HG02943 (cell line): Measurements from ENCODE around the gene NACA2.
"Not testable (repeated sequence)": the region's sequence is repeated elsewhere in the genome, so short reads cannot be mapped to it uniquely, and the experiment has no call there.

Experiments used
- ATAC-seq: cut with Tn5 transposase; IDR thresholded peaks from one replicate; pipeline ENCODE4 v1.9.1; 2021; ENCODE audit warnings: mild to moderate bottlenecking, low read depth, moderate library complexity; ENCODE audit not compliant: unreplicated experiment

NACA2 gene

DNA sequence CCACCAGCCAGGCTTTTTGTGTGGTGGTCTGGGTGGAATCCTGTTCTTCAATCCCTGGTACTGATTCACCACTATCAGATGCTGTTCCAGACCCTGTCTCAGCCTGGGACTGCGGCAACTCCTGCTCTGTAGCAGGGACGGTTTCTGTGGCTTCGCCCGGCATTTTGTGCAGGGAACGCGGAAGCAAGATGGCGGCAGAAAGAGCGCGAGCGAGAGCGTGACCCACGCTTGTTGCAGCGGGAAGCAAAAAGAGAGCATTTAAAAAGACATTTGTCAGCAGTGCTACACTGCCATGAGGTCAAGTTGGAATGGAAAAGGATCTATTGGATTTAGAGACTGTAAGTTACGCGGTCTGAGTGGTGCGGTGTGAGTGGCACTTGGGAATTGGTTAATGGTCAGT is at the start of gene NACA2:
Gene NACA2, minus strand, starts transcription at position 202 of the 400 bp plus-strand sequence. Its CDS starts 39 bp downstream, at position 163.
- ATAC-seq, result no peak

GRCh38 chr17:61639818-61640217 is 48.8 kb upstream of the NACA2 start:
- ATAC-seq, result no peak

DNA sequence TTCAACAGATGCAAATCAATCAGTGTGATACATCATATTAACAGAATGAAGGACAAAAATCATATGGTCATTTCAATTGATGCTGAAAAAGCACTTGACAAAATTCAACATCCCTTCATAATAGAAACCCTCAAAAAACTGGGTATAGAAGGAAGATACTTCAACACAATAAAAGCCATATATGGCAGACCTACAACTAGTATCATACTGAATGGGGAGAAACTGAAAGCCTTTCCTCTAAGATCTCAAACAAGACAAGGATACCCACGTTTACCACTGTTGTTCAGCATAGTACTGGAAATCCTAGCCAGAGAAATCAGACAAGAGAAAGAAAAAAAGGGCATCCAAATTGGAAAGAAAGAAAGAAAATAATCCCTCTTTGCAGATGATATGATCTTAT is 47.1 kb upstream of the NACA2 start:
- ATAC-seq, result no peak

DNA sequence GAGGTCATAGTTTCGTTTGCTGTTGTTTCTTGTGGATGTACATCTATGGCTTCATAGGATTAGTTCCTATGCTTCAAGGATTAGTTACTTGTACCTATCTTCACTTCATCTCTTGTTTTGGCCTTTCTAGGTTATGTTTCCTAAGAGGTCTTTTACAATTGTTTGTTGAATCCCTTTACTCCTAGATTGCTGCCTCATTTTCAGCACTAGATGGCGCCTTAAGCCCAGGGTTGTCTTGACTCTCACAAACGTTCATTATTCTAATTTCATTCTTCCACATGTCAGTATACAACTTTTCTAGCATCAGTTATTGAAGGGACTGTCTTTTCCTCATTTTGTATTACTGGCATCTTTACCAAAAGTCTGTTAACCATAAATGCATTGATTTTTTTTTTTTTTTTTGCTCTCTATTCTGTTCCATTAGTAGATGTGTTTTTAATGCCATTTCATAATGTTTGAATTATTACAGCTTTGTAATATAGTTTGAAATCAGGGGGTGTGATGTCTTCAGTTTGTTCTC is 45.0 kb upstream of the NACA2 start:
- no peak for ATAC-seq

DNA sequence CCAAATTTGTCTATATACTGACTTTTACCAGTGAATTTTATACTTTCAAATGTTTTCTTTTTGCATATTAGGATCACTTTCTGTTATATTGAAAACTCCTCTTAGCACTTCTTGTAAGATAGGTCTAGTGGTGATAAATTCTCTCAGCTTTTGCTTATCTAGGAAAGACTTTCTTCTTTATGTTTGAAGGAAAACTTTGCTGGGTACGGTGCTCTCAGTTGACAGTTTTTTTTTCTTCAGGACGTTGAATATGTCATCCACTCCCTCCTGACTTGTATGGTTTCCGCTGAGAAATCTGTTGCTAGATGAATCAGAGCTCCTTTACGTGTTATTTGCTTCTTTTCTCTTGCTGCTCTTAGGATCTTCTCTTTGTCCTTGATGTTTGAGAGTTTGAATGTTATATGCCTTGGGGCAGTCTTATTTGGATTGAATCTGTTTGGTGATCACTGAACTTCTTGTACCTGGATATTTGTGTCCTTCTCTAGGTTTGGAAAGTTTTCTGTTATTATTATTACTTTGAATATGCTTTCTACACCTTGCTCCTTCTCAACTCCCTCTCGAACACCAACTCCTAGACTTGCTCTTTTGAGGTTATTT is 44.0 kb upstream of the NACA2 start:
- ATAC-seq, result no peak

DNA sequence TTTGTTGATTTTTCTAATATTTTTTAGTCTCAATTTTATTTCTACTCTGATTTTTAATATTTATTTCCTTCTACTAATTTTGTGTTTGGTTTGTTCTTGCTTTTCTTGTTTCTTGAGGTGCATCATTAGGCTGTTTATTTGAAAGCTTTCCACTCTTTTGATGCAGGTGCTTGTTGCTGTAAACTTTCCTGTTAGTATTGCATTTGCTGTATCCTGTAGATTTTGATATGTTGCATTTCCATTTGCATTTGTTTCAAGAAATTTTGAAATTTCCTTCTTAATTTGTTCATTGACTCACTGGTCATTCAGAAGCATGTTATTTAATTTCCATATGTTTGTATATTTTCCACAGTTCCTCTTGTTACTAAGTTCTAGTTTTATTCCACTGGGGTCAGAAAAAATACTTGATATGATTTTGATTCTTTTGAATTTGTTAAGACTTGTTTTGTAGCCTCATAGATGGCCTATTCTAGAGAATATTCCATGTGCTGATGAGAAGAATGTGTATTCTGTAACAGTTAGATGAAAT is 43.1 kb upstream of the NACA2 start:
- ATAC-seq, result no peak

DNA sequence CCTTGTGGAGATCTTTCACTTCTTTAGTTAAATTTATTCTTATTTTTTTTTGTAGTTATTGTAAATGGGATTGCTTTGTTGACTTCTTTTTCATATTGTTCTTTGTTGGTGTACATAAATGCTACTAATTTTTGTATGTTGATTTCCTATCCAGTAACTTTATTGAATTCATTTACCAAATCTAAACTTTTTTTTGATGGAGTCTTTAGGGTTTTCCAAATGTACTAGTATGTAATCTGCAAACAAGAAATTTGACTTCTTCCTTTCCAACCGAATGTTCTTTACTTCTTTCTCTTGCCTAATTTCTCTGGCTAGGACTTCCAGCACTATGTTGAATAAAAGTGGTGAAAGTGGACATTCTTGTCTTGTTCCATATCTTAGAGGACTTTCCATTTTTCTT is 41.8 kb upstream of the NACA2 start:
- no peak for ATAC-seq

GRCh38 chr17:61631800-61632199 is 40.8 kb upstream of the NACA2 start:
- no peak for ATAC-seq

GRCh38 chr17:61628158-61628557 is 37.1 kb upstream of the NACA2 start:
- ATAC-seq, result not testable (repeated sequence)

- no peak for ATAC-seq
Observed at GRCh38 chr17:61627658-61628057, 36.6 kb upstream of the NACA2 start.

- no peak for ATAC-seq
Observed at GRCh38 chr17:61627125-61627524, 36.1 kb upstream of the NACA2 start.

DNA sequence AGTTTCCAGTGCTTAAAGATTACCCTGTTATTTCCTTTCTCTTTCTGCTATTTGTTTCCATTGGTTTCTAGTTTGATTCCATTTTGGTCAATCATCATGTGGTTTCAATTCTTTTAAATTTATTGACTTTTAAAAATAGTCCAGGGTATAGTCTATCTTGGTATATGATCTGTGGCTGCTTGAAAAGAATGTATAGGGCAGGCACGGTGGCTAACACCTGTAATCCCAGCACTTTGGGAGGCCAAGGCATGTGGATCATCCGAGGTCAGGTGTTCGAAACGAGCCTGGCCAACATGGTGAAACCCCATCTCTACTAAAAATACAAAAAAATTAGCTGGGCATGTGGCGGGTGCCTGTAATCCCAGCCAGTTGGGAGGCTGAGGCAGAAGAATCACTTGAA is 34.5 kb upstream of the NACA2 start:
- no peak for ATAC-seq

- no peak for ATAC-seq
Observed at GRCh38 chr17:61624951-61625350, 33.9 kb upstream of the NACA2 start.

GRCh38 chr17:61621317-61621716 is 30.3 kb upstream of the NACA2 start:
- ATAC-seq, result no peak

DNA sequence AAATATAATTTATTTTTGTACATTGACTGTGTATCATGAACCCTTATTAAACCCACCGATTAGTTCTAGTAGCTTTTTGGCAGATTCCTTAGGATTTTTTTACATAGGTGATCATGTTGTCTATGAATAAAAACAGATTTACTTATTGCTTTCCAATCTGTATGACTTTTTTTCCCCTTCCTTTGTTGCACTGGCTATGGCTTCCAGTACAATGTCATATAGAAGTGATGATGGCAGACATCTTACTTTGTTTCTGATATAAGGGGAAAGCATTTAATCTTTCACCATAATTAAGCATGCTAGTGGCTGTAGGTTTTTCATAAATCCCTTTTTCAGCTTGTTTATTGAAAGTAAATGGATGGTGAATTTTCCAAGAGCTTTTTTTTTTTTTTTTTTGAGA is 28.9 kb upstream of the NACA2 start:
- no peak for ATAC-seq

DNA sequence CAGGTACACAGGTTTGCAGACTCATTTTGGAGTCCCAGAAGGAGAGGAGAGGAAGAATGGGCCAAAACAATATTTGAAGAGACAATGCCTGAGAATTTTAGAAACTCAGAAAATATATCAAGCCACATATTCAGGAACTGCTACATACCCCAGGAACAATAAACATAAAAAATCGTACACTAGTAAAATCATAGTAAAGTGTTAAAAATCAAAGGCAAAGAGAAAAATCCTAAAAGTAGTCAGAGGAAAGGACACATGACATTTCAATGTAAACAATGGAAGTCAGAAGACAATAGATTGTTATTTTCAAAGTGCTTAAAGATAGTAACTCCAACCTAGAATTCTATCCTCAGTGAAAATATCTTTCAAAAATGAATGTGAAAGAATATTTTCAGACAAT is 28.5 kb upstream of the NACA2 start:
- ATAC-seq, result no peak

DNA sequence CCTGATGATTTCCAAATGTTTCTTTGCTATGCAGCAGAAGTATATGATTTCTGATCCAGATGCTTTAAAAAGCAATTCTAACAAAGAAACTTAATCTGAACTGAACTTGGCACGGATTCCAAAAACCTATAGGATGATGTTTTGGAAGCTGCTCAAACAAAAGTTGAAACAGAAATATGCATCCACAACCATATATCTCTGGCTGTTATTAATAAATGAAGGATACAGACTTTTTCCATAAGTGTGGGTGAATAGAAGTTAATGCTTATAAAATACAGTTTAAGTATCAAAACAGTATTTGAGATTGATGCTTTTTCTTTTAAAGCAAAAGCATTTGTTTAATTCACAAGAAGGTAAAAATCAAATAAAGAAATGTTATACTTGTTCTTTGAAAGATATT is 27.9 kb upstream of the NACA2 start:
- no peak for ATAC-seq

DNA sequence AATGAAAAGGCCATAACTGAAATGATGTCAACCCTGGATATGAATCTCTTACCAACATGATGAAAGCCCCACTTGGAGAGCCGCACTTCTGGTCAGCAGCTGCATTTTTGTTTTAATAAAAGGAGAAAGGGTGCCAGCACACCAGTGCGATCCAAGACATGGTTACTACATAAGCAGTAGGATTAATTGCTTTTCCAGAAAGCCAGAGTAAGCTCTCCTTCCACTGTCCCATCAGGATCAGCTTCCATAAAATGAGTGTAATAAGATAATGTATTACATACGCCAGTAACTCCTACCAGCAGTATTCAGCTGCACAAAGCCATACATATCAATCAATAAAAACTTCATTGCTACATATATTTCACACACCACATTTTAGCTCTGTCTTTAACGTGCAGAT is 26.3 kb upstream of the NACA2 start:
- no peak for ATAC-seq

GRCh38 chr17:61616783-61617182 is 25.8 kb upstream of the NACA2 start:
- ATAC-seq, result no peak

DNA sequence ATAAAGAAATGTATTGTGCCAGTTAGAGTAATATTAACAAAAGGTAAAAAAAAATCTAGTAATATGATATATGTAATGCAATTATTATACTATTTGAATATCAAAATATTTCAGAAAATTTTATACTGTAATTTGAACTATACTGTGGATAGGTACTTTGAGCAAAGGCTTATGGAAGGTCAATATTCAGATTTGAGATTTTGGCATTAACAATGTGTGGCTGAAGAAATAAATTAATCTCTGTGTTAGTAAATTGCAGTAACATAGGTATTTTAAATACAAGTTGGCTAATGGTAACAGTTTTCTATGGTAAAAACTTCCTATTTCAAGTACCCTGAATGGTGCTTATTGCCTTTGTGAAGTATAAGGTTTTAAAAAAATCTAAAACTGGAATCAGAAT is 23.2 kb upstream of the NACA2 start:
- ATAC-seq, result no peak

GRCh38 chr17:61611323-61611722 is 20.3 kb upstream of the NACA2 start:
- ATAC-seq, result no peak

GRCh38 chr17:61605692-61606091 is 14.7 kb upstream of the NACA2 start:
- no peak for ATAC-seq

- no peak for ATAC-seq
Observed at GRCh38 chr17:61601297-61601696, 10.3 kb upstream of the NACA2 start.
